NCI-H2196 treated with DMSO at 0.1 percent for 48 hours (cell line): Measurements from ENCODE around the gene UBE2QL1.
"Not testable (repeated sequence)": the region's sequence is repeated elsewhere in the genome, so short reads cannot be mapped to it uniquely, and the experiment has no call there.

Source experiments
- DNase-seq: peaks from one replicate; lab custom pipeline; 2025; ENCODE audit not compliant: unreplicated experiment; lab: John Stamatoyannopoulos, UW

UBE2QL1 gene

GRCh38 chr5:6495433-6496206, 47.0 kb downstream of the UBE2QL1 start:
- DNase-seq, result no peak

- DNase-seq, result no peak
Observed at GRCh38 chr5:6496207-6496584, 47.5 kb downstream of the UBE2QL1 start.

GRCh38 chr5:6496636-6497035, 48.0 kb downstream of the UBE2QL1 start:
- DNase-seq, result no peak

GRCh38 chr5:6497262-6497661, 48.6 kb downstream of the UBE2QL1 start:
- no peak for DNase-seq

GRCh38 chr5:6498968-6499367, 50.3 kb downstream of the UBE2QL1 start:
- DNase-seq, result no peak

GRCh38 chr5:6501701-6502100, 53.0 kb downstream of the UBE2QL1 start:
- DNase-seq, result no peak

- no peak for DNase-seq
Observed at GRCh38 chr5:6502421-6502820, 53.8 kb downstream of the UBE2QL1 start.

GRCh38 chr5:6503342-6503741, 54.7 kb downstream of the UBE2QL1 start:
- no peak for DNase-seq

GRCh38 chr5:6504677-6505415, 56.2 kb downstream of the UBE2QL1 start:
- peak; percentile 28 for DNase-seq

- no peak for DNase-seq
Observed at GRCh38 chr5:6505416-6505755, 56.7 kb downstream of the UBE2QL1 start.

- no peak for DNase-seq
Observed at GRCh38 chr5:6505783-6506557, 57.3 kb downstream of the UBE2QL1 start.

GRCh38 chr5:6506611-6507010, 58.0 kb downstream of the UBE2QL1 start:
- DNase-seq, result no peak

- DNase-seq, result no peak
Observed at GRCh38 chr5:6508931-6509330, 60.3 kb downstream of the UBE2QL1 start.

GRCh38 chr5:6510132-6510531, 61.5 kb downstream of the UBE2QL1 start:
- DNase-seq, result no peak

- no peak for DNase-seq
Observed at GRCh38 chr5:6510973-6511372, 62.3 kb downstream of the UBE2QL1 start.

GRCh38 chr5:6515812-6516211, 67.2 kb downstream of the UBE2QL1 start:
- not testable (repeated sequence) for DNase-seq

- no peak for DNase-seq
Observed at GRCh38 chr5:6516823-6517222, 68.2 kb downstream of the UBE2QL1 start.

- no peak for DNase-seq
Observed at GRCh38 chr5:6517510-6517909, 68.9 kb downstream of the UBE2QL1 start.

GRCh38 chr5:6518298-6519057, 69.8 kb downstream of the UBE2QL1 start:
- no peak for DNase-seq

GRCh38 chr5:6520201-6520600, 71.5 kb downstream of the UBE2QL1 start:
- no peak for DNase-seq

- DNase-seq, result no peak
Observed at GRCh38 chr5:6522331-6522730, 73.7 kb downstream of the UBE2QL1 start.
